Measurements from ENCODE around the gene LARGE1. TPM values are rescaled to one million over a fixed set of nuclear protein-coding genes. Genes with fewer than 3 reads are reported as not detected.
A peak's percentile ranks its signal among the peaks of the same experiment; 100 is the strongest.

The LARGE1 gene
- total and polyA plus RNA-seq, 2 donors (not counting 1 experiment from before 2014, with no cell fraction given), result 14.1 to 19.2 TPM

GRCh38 chr22:33898121-33898520, 22.2 kb downstream of the LARGE1 start:
- Histone ChIP-seq H3K4me1 (ENCODE audit: control insufficient read depth, extremely low read depth, insufficient read depth, low read length) (no peaks in the 10 kb centered on the region), H3K36me3 (ENCODE audit: control insufficient read depth, insufficient read depth, low read length) (no peaks in the 10 kb centered on the region), H3K79me2 (ENCODE audit: control insufficient read depth, insufficient read depth, low read length) (no peaks in the 10 kb centered on the region), H3K4me2 (ENCODE audit: extremely low read depth, insufficient read depth, low read length) (no peak overlapping the region), H3K27me3 (ENCODE audit: control insufficient read depth, insufficient read depth, low read length) (no peaks in the 10 kb centered on the region), H3K9ac (ENCODE audit: insufficient read depth, low read length) (no peak overlapping the region), H3K4me3 (replicated peaks in 1 of 4; ENCODE audit: control extremely low read depth in 1 of 4, insufficient read depth in 1 of 4, low read depth in 3 of 4, low read length in 4 of 4) (no peak overlapping the region), H3K9me3 (ENCODE audit: control insufficient read depth, insufficient read depth, low read depth, low read length) (no peaks in the 10 kb centered on the region), H4K20me1 (ENCODE audit: control insufficient read depth, extremely low read depth, insufficient read depth, low read length) (no peaks in the 10 kb centered on the region), H3K27ac (ENCODE audit: insufficient read depth, low read length) (no peak overlapping the region), H2AFZ (ENCODE audit: low read length) (no peak overlapping the region)
- no peak for DNase-seq (ENCODE audit: low read depth in 2 of 2)
- TF ChIP-seq, protein P1, sequence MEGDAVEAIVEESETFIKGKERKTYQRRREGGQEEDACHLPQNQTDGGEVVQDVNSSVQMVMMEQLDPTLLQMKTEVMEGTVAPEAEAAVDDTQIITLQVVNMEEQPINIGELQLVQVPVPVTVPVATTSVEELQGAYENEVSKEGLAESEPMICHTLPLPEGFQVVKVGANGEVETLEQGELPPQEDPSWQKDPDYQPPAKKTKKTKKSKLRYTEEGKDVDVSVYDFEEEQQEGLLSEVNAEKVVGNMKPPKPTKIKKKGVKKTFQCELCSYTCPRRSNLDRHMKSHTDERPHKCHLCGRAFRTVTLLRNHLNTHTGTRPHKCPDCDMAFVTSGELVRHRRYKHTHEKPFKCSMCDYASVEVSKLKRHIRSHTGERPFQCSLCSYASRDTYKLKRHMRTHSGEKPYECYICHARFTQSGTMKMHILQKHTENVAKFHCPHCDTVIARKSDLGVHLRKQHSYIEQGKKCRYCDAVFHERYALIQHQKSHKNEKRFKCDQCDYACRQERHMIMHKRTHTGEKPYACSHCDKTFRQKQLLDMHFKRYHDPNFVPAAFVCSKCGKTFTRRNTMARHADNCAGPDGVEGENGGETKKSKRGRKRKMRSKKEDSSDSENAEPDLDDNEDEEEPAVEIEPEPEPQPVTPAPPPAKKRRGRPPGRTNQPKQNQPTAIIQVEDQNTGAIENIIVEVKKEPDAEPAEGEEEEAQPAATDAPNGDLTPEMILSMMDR (conservative IDR thresholded peaks at IDR 0.05 in 1 of 2, IDR thresholded peaks at IDR 0.05 in 1 of 2; ENCODE audit: low read depth in 1 of 2, low read length in 2 of 2), result no peak
- no peak for TF ChIP-seq EZH2 (IDR thresholded peaks at IDR 0.05; ENCODE audit: low read length, missing control alignments)

GRCh38 chr22:33897448-33897835, 22.8 kb downstream of the LARGE1 start:
- H3K9ac ChIP-seq (ENCODE audit: insufficient read depth, low read length), result no peak overlapping the region
- H3K36me3 ChIP-seq (ENCODE audit: control insufficient read depth, insufficient read depth, low read length), result no peaks in the 10 kb centered on the region
- H3K9me3 ChIP-seq (ENCODE audit: control insufficient read depth, insufficient read depth, low read depth, low read length), result no peaks in the 10 kb centered on the region
- H3K27me3 ChIP-seq (ENCODE audit: control insufficient read depth, insufficient read depth, low read length), result no peaks in the 10 kb centered on the region
- no peaks in the 10 kb centered on the region for H3K4me1 ChIP-seq (ENCODE audit: control insufficient read depth, extremely low read depth, insufficient read depth, low read length)
- H3K4me3 ChIP-seq (replicated peaks in 1 of 4; ENCODE audit: control extremely low read depth in 1 of 4, insufficient read depth in 1 of 4, low read depth in 3 of 4, low read length in 4 of 4), result no peak overlapping the region
- H2AFZ ChIP-seq (ENCODE audit: low read length), result no peak overlapping the region
- H4K20me1 ChIP-seq (ENCODE audit: control insufficient read depth, extremely low read depth, insufficient read depth, low read length), result no peaks in the 10 kb centered on the region
- H3K4me2 ChIP-seq (ENCODE audit: extremely low read depth, insufficient read depth, low read length), result no peak overlapping the region
- no peaks in the 10 kb centered on the region for H3K79me2 ChIP-seq (ENCODE audit: control insufficient read depth, insufficient read depth, low read length)
- H3K27ac ChIP-seq (ENCODE audit: insufficient read depth, low read length), result no peak overlapping the region
- TF ChIP-seq, protein P1 (conservative IDR thresholded peaks at IDR 0.05 in 1 of 2, IDR thresholded peaks at IDR 0.05 in 1 of 2; ENCODE audit: low read depth in 1 of 2, low read length in 2 of 2), result no peak
- no peak for TF ChIP-seq EZH2 (IDR thresholded peaks at IDR 0.05; ENCODE audit: low read length, missing control alignments)
- no peak for DNase-seq (ENCODE audit: low read depth in 2 of 2)

DNA sequence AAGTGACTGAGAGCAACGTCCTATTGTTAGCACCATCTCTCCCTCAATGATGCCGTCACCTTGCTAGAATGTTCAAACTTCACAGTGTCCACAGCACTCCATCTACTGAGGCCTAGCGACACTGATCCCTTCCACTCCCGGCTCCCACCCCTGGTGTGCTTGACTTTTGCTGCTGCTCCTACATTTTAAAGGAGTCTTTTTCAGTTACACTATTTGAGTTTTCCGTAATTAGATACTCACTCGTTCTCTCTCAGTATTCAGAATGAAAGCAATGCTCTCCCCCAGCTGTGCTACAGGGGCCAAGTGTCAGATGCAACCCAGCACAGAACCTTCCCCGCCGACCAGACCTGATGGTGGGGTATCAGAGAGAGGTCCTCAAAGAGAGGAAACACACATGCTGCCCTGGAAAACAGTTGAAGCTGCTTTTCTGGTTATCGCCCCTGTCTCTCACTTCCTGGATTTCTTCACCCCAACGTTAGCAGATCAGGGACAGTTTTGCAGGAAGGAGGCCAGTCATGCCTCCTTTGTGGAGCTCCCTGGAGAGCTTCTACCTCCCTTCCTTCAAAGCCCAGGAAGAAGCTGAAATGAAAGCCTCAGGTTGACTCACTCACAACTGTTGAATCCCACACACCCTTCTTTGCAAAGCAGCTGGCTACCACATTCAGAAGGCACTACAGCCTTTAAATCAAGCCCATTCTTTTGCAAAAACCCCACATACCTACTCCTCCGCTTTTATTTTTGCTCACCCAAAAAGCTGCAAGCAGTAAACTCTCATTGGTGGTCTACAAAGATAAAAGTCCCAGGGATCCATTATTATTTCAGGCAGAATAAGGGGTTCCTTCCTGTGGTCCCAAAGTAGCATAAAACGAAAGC, 23.5 kb downstream of the LARGE1 start:
- H3K4me1 ChIP-seq (ENCODE audit: control insufficient read depth, extremely low read depth, insufficient read depth, low read length), result no peaks in the 10 kb centered on the region
- no peaks in the 10 kb centered on the region for H3K36me3 ChIP-seq (ENCODE audit: control insufficient read depth, insufficient read depth, low read length)
- H3K27ac ChIP-seq (ENCODE audit: insufficient read depth, low read length), result no peak overlapping the region
- no peak overlapping the region for H3K9ac ChIP-seq (ENCODE audit: insufficient read depth, low read length)
- no peak overlapping the region for H3K4me3 ChIP-seq (replicated peaks in 1 of 4; ENCODE audit: control extremely low read depth in 1 of 4, insufficient read depth in 1 of 4, low read depth in 3 of 4, low read length in 4 of 4)
- H3K79me2 ChIP-seq (ENCODE audit: control insufficient read depth, insufficient read depth, low read length), result no peaks in the 10 kb centered on the region
- no peak overlapping the region for H3K4me2 ChIP-seq (ENCODE audit: extremely low read depth, insufficient read depth, low read length)
- no peak overlapping the region for H2AFZ ChIP-seq (ENCODE audit: low read length)
- no peak for TF ChIP-seq EZH2 (IDR thresholded peaks at IDR 0.05; ENCODE audit: low read length, missing control alignments)
- TF ChIP-seq, protein P1 (conservative IDR thresholded peaks at IDR 0.05 in 1 of 2, IDR thresholded peaks at IDR 0.05 in 1 of 2; ENCODE audit: low read depth in 1 of 2, low read length in 2 of 2), result no peak
- DNase-seq (ENCODE audit: low read depth in 2 of 2), result peak in 1 of 2 donors; percentile 16
- no peaks in the 10 kb centered on the region for H3K9me3 ChIP-seq (ENCODE audit: control insufficient read depth, insufficient read depth, low read depth, low read length)
- H3K27me3 ChIP-seq (ENCODE audit: control insufficient read depth, insufficient read depth, low read length), result no peaks in the 10 kb centered on the region
- H4K20me1 ChIP-seq (ENCODE audit: control insufficient read depth, extremely low read depth, insufficient read depth, low read length), result no peaks in the 10 kb centered on the region

All from fibroblast of lung (primary cell).